ENCODE results near the gene ABTB2.

- TF ChIP-seq SP1 (IDR thresholded peaks at IDR 0.05), result no peak
- TF ChIP-seq ZNF384 (IDR thresholded peaks at IDR 0.05), result no peak
- no peak for TF ChIP-seq HDGF (IDR thresholded peaks at IDR 0.05; ENCODE audit: borderline replicate concordance)
- TF ChIP-seq SUZ12 (IDR thresholded peaks at IDR 0.05), result no peak
- no peak for TF ChIP-seq BHLHE40 (IDR thresholded peaks at IDR 0.05; ENCODE audit: borderline replicate concordance)
- no peak for TF ChIP-seq FOXA1 (IDR thresholded peaks at IDR 0.05)
- no peak for TF ChIP-seq FOXK2 (IDR thresholded peaks at IDR 0.05)
- no peak for TF ChIP-seq FOXM1 (IDR thresholded peaks at IDR 0.05; ENCODE audit: borderline replicate concordance)
- no peak for TF ChIP-seq ELF4 (IDR thresholded peaks at IDR 0.05)
- no peak for TF ChIP-seq CTBP1 (IDR thresholded peaks at IDR 0.05; ENCODE audit: borderline replicate concordance)
- no peak for TF ChIP-seq NFRKB (IDR thresholded peaks at IDR 0.05)
- no peak for TF ChIP-seq TARDBP (IDR thresholded peaks at IDR 0.05)
Measured at GRCh38 chr11:34238966-34239365, 118.8 kb downstream of the ABTB2 start.

Data from HEK293T (cell line).